ENCODE results near the gene HELQ. TPM values are rescaled to one million over a fixed set of nuclear protein-coding genes. Genes with fewer than 3 reads are reported as not detected.

Gene HELQ
- total RNA-seq, 1 experiment from 2014 or later, result 11.5 TPM

GRCh38 chr4:83431200-83431599, 24.4 kb downstream of the HELQ start:
- intact Hi-C loops (cut with micrococcal nuclease; ENCODE audit: unreplicated experiment), result no loop called here
- Histone ChIP-seq H3K27me3 (replicated peaks; ENCODE audit: insufficient read depth, low read depth, low read length, poor library complexity) (no peaks in the 10 kb centered on the region), H3K4me1 (ENCODE audit: insufficient read depth, low read length, poor library complexity, severe bottlenecking) (no peaks in the 10 kb centered on the region), H3K4me3 (ENCODE audit: low read depth, low read length, poor library complexity, severe bottlenecking) (no peak overlapping the region), H3K27ac (ENCODE audit: low read depth, low read length, poor library complexity, severe bottlenecking) (no peak overlapping the region), H3K9me3 (ENCODE audit: low read depth, low read length, poor library complexity, severe bottlenecking) (no peaks in the 10 kb centered on the region), H3K36me3 (ENCODE audit: insufficient read depth, low read length, poor library complexity, severe bottlenecking) (no peaks in the 10 kb centered on the region)
- no peak for DNase-seq (ENCODE audit: low spot score)
- ChIA-PET CTCF (no interaction called here), POLR2A (ENCODE audit: low non-redundant PET) (no interaction called here)
- no TSS peak for BruUV-seq (replicated peaks)
- TF ChIP-seq EZH2 (IDR thresholded peaks at IDR 0.05; ENCODE audit: borderline replicate concordance, low read depth, low read length, poor library complexity, severe bottlenecking) (no peak), CTCF (conservative IDR thresholded peaks at IDR 0.05; ENCODE audit: low read depth, low read length) (no peak)

GRCh38 chr4:83418211-83418610, 37.4 kb downstream of the HELQ start:
- Histone ChIP-seq H3K4me1 (ENCODE audit: insufficient read depth, low read length, poor library complexity, severe bottlenecking) (no peaks in the 10 kb centered on the region), H3K9me3 (ENCODE audit: low read depth, low read length, poor library complexity, severe bottlenecking) (no peaks in the 10 kb centered on the region), H3K36me3 (ENCODE audit: insufficient read depth, low read length, poor library complexity, severe bottlenecking) (no peaks in the 10 kb centered on the region), H3K4me3 (ENCODE audit: low read depth, low read length, poor library complexity, severe bottlenecking) (no peak overlapping the region), H3K27me3 (replicated peaks; ENCODE audit: insufficient read depth, low read depth, low read length, poor library complexity) (no peaks in the 10 kb centered on the region), H3K27ac (ENCODE audit: low read depth, low read length, poor library complexity, severe bottlenecking) (no peak overlapping the region)
- intact Hi-C loops (cut with micrococcal nuclease; ENCODE audit: unreplicated experiment), result no loop called here
- CTCF ChIA-PET, result no interaction called here
- TF ChIP-seq CTCF (conservative IDR thresholded peaks at IDR 0.05; ENCODE audit: low read depth, low read length), result no peak
- no peak for TF ChIP-seq EZH2 (IDR thresholded peaks at IDR 0.05; ENCODE audit: borderline replicate concordance, low read depth, low read length, poor library complexity, severe bottlenecking)
- BruUV-seq (replicated peaks), result no TSS peak
- no peak for DNase-seq (ENCODE audit: low spot score)
- POLR2A ChIA-PET (ENCODE audit: low non-redundant PET), result no interaction called here

GRCh38 chr4:83417566-83417965, 38.1 kb downstream of the HELQ start:
- ChIA-PET POLR2A (ENCODE audit: low non-redundant PET) (no interaction called here), CTCF (no interaction called here)
- BruUV-seq (replicated peaks), result no TSS peak
- DNase-seq (ENCODE audit: low spot score), result no peak
- H3K27me3 ChIP-seq (replicated peaks; ENCODE audit: insufficient read depth, low read depth, low read length, poor library complexity), result no peaks in the 10 kb centered on the region
- H3K4me1 ChIP-seq (ENCODE audit: insufficient read depth, low read length, poor library complexity, severe bottlenecking), result no peaks in the 10 kb centered on the region
- H3K4me3 ChIP-seq (ENCODE audit: low read depth, low read length, poor library complexity, severe bottlenecking), result no peak overlapping the region
- TF ChIP-seq CTCF (conservative IDR thresholded peaks at IDR 0.05; ENCODE audit: low read depth, low read length), result no peak
- TF ChIP-seq EZH2 (IDR thresholded peaks at IDR 0.05; ENCODE audit: borderline replicate concordance, low read depth, low read length, poor library complexity, severe bottlenecking), result no peak
- H3K9me3 ChIP-seq (ENCODE audit: low read depth, low read length, poor library complexity, severe bottlenecking), result no peaks in the 10 kb centered on the region
- H3K36me3 ChIP-seq (ENCODE audit: insufficient read depth, low read length, poor library complexity, severe bottlenecking), result no peaks in the 10 kb centered on the region
- H3K27ac ChIP-seq (ENCODE audit: low read depth, low read length, poor library complexity, severe bottlenecking), result no peak overlapping the region
- intact Hi-C loops (cut with micrococcal nuclease; ENCODE audit: unreplicated experiment), result no loop called here
